Measurements from ENCODE around the gene ISLR2. TPM values are rescaled to one million over a fixed set of nuclear protein-coding genes. Genes with fewer than 3 reads are reported as not detected.

The ISLR2 gene
- total and polyA plus RNA-seq, 12 donors: 1.2 to 8.7 (median 2.5) TPM

DNA sequence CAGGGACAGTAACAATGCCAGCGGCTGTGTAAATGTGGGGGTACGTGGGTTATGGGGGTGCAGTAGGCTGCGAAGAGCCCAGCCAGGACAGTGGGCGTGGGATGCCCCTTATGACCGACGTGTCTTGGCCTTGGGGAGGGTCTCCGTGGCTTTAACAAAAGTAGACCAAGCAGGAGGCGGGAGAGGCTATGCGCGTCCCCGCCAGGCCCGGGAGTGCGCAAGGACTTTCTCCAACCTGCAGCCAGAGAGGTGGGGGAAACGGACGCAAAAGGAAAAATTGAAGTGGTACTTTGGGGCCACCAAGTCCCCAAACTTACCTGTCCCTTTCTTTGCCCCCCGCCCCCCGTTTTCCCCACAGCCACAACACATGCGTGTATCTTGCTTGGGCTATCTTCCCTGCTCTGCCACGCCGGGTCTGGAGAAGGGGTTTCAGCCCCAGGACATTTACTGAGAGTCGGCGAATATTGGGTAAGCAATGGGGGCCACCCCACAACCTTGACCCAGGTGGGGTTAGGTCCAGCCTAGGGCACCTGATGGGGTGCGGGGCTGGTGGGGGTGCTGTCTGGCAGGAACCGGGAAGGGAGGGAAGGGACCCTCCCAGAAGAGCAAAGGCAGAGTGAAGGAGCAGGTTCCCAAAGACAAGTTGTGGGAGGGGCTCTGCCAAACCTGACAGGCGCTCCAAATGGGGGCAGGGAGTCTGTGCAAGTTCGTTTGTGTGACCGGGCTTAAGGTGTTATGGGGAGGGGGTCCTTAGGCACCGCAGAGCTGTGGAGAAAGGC lies 652 bp downstream of the ISLR2 start:
- 14 to 26% methylated on average over 28 of the region's 28 CpGs for WGBS, 2 donors
- intact Hi-C loops (cut with DNase I): loop anchor here in 1 of 10 donors (10.0 kb wide), 1 partner anchor 114 kb away; no protein-coding TSS in a partner anchor
- peak overlapping the region in 6 of 10 donors; percentile 49 to 89 (median 75) for H3K27ac ChIP-seq
- TF ChIP-seq, protein P1, sequence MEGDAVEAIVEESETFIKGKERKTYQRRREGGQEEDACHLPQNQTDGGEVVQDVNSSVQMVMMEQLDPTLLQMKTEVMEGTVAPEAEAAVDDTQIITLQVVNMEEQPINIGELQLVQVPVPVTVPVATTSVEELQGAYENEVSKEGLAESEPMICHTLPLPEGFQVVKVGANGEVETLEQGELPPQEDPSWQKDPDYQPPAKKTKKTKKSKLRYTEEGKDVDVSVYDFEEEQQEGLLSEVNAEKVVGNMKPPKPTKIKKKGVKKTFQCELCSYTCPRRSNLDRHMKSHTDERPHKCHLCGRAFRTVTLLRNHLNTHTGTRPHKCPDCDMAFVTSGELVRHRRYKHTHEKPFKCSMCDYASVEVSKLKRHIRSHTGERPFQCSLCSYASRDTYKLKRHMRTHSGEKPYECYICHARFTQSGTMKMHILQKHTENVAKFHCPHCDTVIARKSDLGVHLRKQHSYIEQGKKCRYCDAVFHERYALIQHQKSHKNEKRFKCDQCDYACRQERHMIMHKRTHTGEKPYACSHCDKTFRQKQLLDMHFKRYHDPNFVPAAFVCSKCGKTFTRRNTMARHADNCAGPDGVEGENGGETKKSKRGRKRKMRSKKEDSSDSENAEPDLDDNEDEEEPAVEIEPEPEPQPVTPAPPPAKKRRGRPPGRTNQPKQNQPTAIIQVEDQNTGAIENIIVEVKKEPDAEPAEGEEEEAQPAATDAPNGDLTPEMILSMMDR (IDR thresholded peaks at IDR 0.05): no peak
- H3K4me3 ChIP-seq: peak overlapping the region in 9 of 10 donors; percentile 2 to 64 (median 55)
- peaks cover 0 to 98% (median 80%) of the 10 kb centered on the region in 7 donors for H3K27me3 ChIP-seq
- ATAC-seq (no peak), DNase-seq (no peak)
- H3K4me1 ChIP-seq: peaks cover 3 to 79% (median 67%) of the 10 kb centered on the region in 9 donors
- H3K9me3 ChIP-seq: peaks cover 0 to 4% (median 0%) of the 10 kb centered on the region in 11 donors
- H3K36me3 ChIP-seq: peaks cover 0 to 14% (median 0%) of the 10 kb centered on the region in 9 donors

DNA sequence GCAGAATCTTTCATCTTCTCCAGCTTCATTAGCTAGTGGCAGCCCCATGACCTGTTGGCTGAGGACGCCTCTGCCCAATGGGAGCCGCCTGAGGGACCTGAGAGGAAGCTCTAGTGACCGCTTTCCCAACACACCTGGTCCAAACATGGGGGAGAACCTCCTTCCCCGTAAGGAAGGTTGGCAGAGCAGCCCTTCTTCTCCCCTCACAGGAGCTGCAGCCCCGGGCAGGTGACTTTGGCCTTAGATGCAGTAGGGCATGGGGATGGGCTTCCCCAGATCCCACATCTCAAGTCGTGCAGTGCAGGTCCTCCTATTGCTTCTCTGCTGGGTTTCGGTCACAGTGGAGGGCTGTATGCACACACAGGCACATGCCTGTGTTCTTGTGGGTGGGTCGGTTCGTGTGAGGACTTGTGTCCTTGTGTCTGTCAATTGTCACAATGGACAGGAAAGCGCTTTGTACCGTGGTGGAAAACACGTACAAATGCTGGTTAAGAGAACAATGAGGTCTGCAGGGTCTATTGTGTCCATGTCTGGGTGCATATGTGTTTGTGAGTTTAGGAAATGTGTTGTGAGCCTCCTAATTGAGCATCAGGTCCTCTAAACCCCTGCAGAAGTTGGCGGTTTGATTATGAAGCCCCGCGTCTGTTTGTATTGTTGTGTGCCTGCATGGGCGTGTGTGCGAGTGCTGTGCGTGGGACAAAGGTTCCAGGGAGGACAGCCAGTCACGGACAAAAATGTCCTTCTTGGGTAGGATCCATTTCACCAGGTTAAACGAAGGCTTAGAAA lies 1.4 kb downstream of the ISLR2 start:
- H3K4me3 ChIP-seq: peak overlapping the region in 4 of 10 donors; percentile 48 to 59 (median 52)
- peaks cover 0 to 14% (median 0%) of the 10 kb centered on the region in 9 donors for H3K36me3 ChIP-seq
- intact Hi-C loops (cut with DNase I): loop anchor here in 1 of 10 donors (10.0 kb wide), 1 partner anchor 113 kb away; no protein-coding TSS in a partner anchor
- peak overlapping the region in 6 of 10 donors; percentile 43 to 67 (median 52) for H3K27ac ChIP-seq
- DNase-seq (no peak), ATAC-seq (no peak)
- peaks cover 0 to 100% (median 78%) of the 10 kb centered on the region in 7 donors for H3K27me3 ChIP-seq
- WGBS, 2 donors: 30 to 31% methylated on average over 20 of the region's 20 CpGs
- TF ChIP-seq, protein P1 (IDR thresholded peaks at IDR 0.05): no peak
- peaks cover 0 to 4% (median 0%) of the 10 kb centered on the region in 11 donors for H3K9me3 ChIP-seq
- peaks cover 7 to 84% (median 70%) of the 10 kb centered on the region in 9 donors for H3K4me1 ChIP-seq

DNA sequence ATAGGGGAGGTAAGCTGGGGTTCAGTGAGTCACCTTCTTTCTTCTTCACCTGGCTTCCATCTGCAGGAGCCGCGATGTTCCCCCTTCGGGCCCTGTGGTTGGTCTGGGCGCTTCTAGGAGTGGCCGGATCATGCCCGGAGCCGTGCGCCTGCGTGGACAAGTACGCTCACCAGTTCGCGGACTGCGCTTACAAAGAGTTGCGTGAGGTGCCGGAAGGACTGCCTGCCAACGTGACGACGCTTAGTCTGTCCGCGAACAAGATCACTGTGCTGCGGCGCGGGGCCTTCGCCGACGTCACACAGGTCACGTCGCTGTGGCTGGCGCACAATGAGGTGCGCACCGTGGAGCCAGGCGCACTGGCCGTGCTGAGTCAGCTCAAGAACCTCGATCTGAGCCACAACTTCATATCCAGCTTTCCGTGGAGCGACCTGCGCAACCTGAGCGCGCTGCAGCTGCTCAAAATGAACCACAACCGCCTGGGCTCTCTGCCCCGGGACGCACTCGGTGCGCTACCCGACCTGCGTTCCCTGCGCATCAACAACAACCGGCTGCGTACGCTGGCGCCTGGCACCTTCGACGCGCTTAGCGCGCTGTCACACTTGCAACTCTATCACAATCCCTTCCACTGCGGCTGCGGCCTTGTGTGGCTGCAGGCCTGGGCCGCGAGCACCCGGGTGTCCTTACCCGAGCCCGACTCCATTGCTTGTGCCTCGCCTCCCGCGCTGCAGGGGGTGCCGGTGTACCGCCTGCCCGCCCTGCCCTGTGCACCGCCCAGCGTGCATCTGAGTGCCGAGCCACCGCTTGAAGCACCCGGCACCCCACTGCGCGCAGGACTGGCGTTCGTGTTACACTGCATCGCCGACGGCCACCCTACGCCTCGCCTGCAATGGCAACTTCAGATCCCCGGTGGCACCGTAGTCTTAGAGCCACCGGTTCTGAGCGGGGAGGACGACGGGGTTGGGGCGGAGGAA lies 2.6 kb downstream of the ISLR2 start:
- peaks cover 0 to 100% (median 76%) of the 10 kb centered on the region in 7 donors for H3K27me3 ChIP-seq
- peak overlapping the region in 1 of 10 donors; percentile 10 for H3K4me3 ChIP-seq
- intact Hi-C loops (cut with DNase I): loop anchor here in 1 of 10 donors (10.0 kb wide), 1 partner anchor 112 kb away; no protein-coding TSS in a partner anchor
- ATAC-seq (no peak), DNase-seq (peak in 1 of 2 donors; percentile 13)
- 35 to 45% methylated on average over 90 of the region's 90 CpGs for WGBS, 2 donors
- H3K9me3 ChIP-seq: peaks cover 0 to 4% (median 0%) of the 10 kb centered on the region in 11 donors
- peaks cover 0 to 14% (median 0%) of the 10 kb centered on the region in 9 donors for H3K36me3 ChIP-seq
- H3K4me1 ChIP-seq: peaks cover 13 to 85% (median 69%) of the 10 kb centered on the region in 9 donors
- H3K27ac ChIP-seq: peak overlapping the region in 4 of 10 donors; percentile 28 to 60 (median 50)
- TF ChIP-seq, protein P1 (IDR thresholded peaks at IDR 0.05): peak in 2 of 9 donors; percentile 9 to 11

Measured in heart right ventricle (tissue), 16 donors.